SU-DHL-6 (cell line): ENCODE measurements around the gene GRID1.

ENCODE experiments used
- CTCF ChIP-seq: fragments of 200-600 bp; sonication (generic); IDR thresholded peaks from one replicate; pipeline ENCODE4 v1.5.1; 2017; ENCODE audit warnings: antibody characterized with exemption, mild to moderate bottlenecking, low read length, moderate library complexity; ENCODE audit not compliant: insufficient read depth, poor library complexity, severe bottlenecking
- EZH2phosphoT487 ChIP-seq: fragments of 200-600 bp; sonication (generic), shearing (Covaris generic); conservative IDR thresholded peaks from 2 replicates; pipeline ENCODE4 v1.6.1; 2018; ENCODE audit warnings: mild to moderate bottlenecking, antibody characterized with exemption, low read length, moderate library complexity, mixed read lengths

GRCh38 chr10:85570871-85571270, 795.7 kb downstream of the GRID1 start:
- TF ChIP-seq CTCF (no peak), EZH2phosphoT487 (no peak)
